K562 (cell line): Measurements from ENCODE around the gene CYTH1. TPM values are rescaled to one million over a fixed set of nuclear protein-coding genes. Genes with fewer than 3 reads are reported as not detected.

ENCODE experiments used
- ATAC-seq: fragments of 200-7000 bp; cut with Tn5 transposase; 3 replicates; pipeline ENCODE4 v1.9.1; 2020; ENCODE audit warnings: moderate library complexity
- BruUV-seq: library from RNA; stranded (reverse); fragments of 400-500 nt; replicated peaks from 2 replicates; lab custom pipeline; 2021; lab: Mats Ljungman, UMichigan
- CTCF ChIA-PET: fragments of 300-600 bp; formaldehyde crosslinking; extraction: SDS; loops from one replicate; lab custom pipeline; 2021; ENCODE audit warnings: low intra/inter-chr PET ratio; lab: Yijun Ruan, JAX
- POLR2A ChIA-PET: fragments of 300-600, 350-650 bp; sonication (Branson Sonifier 250); formaldehyde crosslinking; extraction: SDS; loops from one replicate; lab custom pipeline; 2021; ENCODE audit warnings: antibody characterized with exemption, inconsistent platforms; lab: Yijun Ruan, JAX
- DNase-seq, 4 experiments: peaks; one replicate each; pipeline versions ENCODE4 v3.0.0 to v3.0.0-alpha.2; 2011 to 2018; ENCODE audit warnings: low spot score in 3 of 4, mixed read lengths in 3 of 4; ENCODE audit errors: extremely low read depth in 1 of 4
- FAIRE-seq: peaks from 2 replicates; lab custom pipeline; 2011; peaks lifted over from hg19 to GRCh38; lab: Jason Lieb, UNC
- H2AFZ ChIP-seq: 2 replicates; pipeline ENCODE4 v1.6.0; 2011; ENCODE audit warnings: low read depth, low read length, control low read depth, inconsistent platforms
- H3K27ac ChIP-seq: fragments of 200-600 bp; 3 replicates; pipeline ENCODE4 v1.8.0; 2011; ENCODE audit warnings: low read depth, mild to moderate bottlenecking, control low read depth, inconsistent platforms, low read length, moderate library complexity, mixed read lengths; ENCODE audit errors: extremely low read depth
- H3K27me3 ChIP-seq, 2 experiments: fragments of 300-600 bp in 1 of 2; 2 replicates in 1 of 2; 3 replicates in 1 of 2; pipeline versions ENCODE4 v1.6.0 to v1.8.0; 2011; ENCODE audit warnings: inconsistent platforms in 2 of 2, low read length in 2 of 2, mild to moderate bottlenecking in 1 of 2, mixed read lengths in 1 of 2, moderate library complexity in 1 of 2; ENCODE audit not compliant: control insufficient read depth in 2 of 2, insufficient read depth in 2 of 2
- H3K36me3 ChIP-seq: fragments of 300-600 bp; 3 replicates; pipeline ENCODE4 v1.8.0; 2011; ENCODE audit warnings: mild to moderate bottlenecking, low read length, inconsistent platforms; ENCODE audit not compliant: control insufficient read depth, insufficient read depth
- H3K4me1 ChIP-seq, 2 experiments: fragments of 200-600 bp in 1 of 2; replicated peaks in 1 of 2; 2 replicates in 1 of 2; 3 replicates in 1 of 2; pipeline versions ENCODE4 v1.5.1 to v1.8.0; 2011; ENCODE audit warnings: inconsistent platforms in 2 of 2, low read length in 2 of 2, mild to moderate bottlenecking in 1 of 2, mixed read lengths in 1 of 2, moderate library complexity in 1 of 2; ENCODE audit not compliant: control insufficient read depth in 2 of 2, insufficient read depth in 2 of 2
- H3K4me2 ChIP-seq: 2 replicates; pipeline ENCODE4 v1.6.1; 2011; ENCODE audit warnings: low read length, control low read depth, inconsistent platforms, mixed read lengths; ENCODE audit not compliant: insufficient read depth
- H3K4me3 ChIP-seq: fragments of 200-600 bp; sonication (generic), shearing (Covaris generic); 2 replicates; pipeline ENCODE4 v1.5.1; 2016; ENCODE audit warnings: control low read depth, inconsistent platforms
- H3K79me2 ChIP-seq: fragments of 200-600 bp; 3 replicates; pipeline ENCODE4 v1.8.0; 2011; ENCODE audit warnings: low read length, inconsistent platforms; ENCODE audit not compliant: control insufficient read depth, insufficient read depth
- H3K9ac ChIP-seq, 2 experiments: 2 replicates each; pipeline versions ENCODE4 v1.6.0 to v1.6.1; 2011; ENCODE audit warnings: low read depth in 2 of 2, low read length in 2 of 2, control low read depth in 1 of 2, inconsistent platforms in 1 of 2, mild to moderate bottlenecking in 1 of 2, mixed read lengths in 1 of 2; ENCODE audit not compliant: insufficient read depth in 1 of 2
- H3K9me1 ChIP-seq: one replicate; pipeline ENCODE4 v1.6.0; 2011; ENCODE audit warnings: inconsistent platforms, mild to moderate bottlenecking, low read length, moderate library complexity; ENCODE audit not compliant: control insufficient read depth, insufficient read depth
- H3K9me3 ChIP-seq: replicated peaks from 2 replicates; pipeline ENCODE4 v1.5.1; 2011; ENCODE audit warnings: low read depth, low read length, inconsistent platforms; ENCODE audit not compliant: control insufficient read depth, insufficient read depth
- H4K20me1 ChIP-seq: replicated peaks from 2 replicates; pipeline ENCODE4 v1.6.1; 2011; ENCODE audit warnings: low read length, inconsistent platforms, mixed read lengths; ENCODE audit not compliant: control insufficient read depth, insufficient read depth
- CBFA2T2 ChIP-seq: fragments of 450-650 bp; conservative IDR thresholded peaks from 2 replicates; pipeline ENCODE4 v1.6.1; 2017; ENCODE audit warnings: mild to moderate bottlenecking
- ESRRB ChIP-seq: fragments of 250-450 bp; sonication (Bioruptor Pico); IDR thresholded peaks from 2 replicates; pipeline ENCODE4 v1.5.0; 2020; ENCODE audit warnings: mild to moderate bottlenecking, moderate library complexity, borderline replicate concordance
- HDGF ChIP-seq: fragments of 450-650 bp; IDR thresholded peaks from 2 replicates; pipeline ENCODE4 v1.6.1; 2016
- HNRNPH1 ChIP-seq: fragments of 200-400 bp; formaldehyde crosslinking; optimal IDR thresholded peaks from 2 replicates; pipeline ENCODE3; 2017; ENCODE audit warnings: low read depth, mild to moderate bottlenecking, low read length, moderate library complexity
- ILK ChIP-seq: fragments of 450-650 bp; IDR thresholded peaks from 2 replicates; pipeline ENCODE4 v1.6.1; 2016; ENCODE audit warnings: missing genetic modification characterization, low read depth, mild to moderate bottlenecking, missing compliant biosample characterization, moderate library complexity, borderline replicate concordance
- KDM1A ChIP-seq, 2 experiments: fragments of 450-650 bp; IDR thresholded peaks; 2 replicates each; pipeline ENCODE4 v1.6.1; 2016; ENCODE audit warnings: mild to moderate bottlenecking in 2 of 2
- SMARCB1 ChIP-seq: IDR thresholded peaks from 2 replicates; pipeline ENCODE4 v1.6.1; 2011; ENCODE audit warnings: improper control_type of control experiment, low read depth; ENCODE audit not compliant: insufficient read length
- TBP ChIP-seq: optimal IDR thresholded peaks from 2 replicates; pipeline ENCODE3; 2011; ENCODE audit warnings: low read depth, low read length, improper control_type of control experiment
- TCF7L2 ChIP-seq: fragments of 150-350 bp; IDR thresholded peaks from 2 replicates; pipeline ENCODE4 v1.6.1; 2016; ENCODE audit warnings: low read depth, mild to moderate bottlenecking, low read length, moderate library complexity
- TRIM24 ChIP-seq, 2 experiments: fragments of 450-650 bp; IDR thresholded peaks; 2 replicates each; pipeline ENCODE4 v1.6.1; 2016
- ZSCAN32 ChIP-seq: fragments of 450-650 bp; formaldehyde crosslinking; IDR thresholded peaks from 2 replicates; pipeline ENCODE4 v1.4.0; 2020; ENCODE audit warnings: mild to moderate bottlenecking, moderate library complexity
- WGBS: fragments of 100-300 bp; shearing (Covaris generic); methylation state at CpG from one replicate; pipeline ENCODE4 v1.1.6; 2016; ENCODE audit warnings: low coverage, mixed read lengths; ENCODE audit not compliant: insufficient coverage; ENCODE audit errors: missing lambda C conversion rate; 5-methylcytosine and 5-hydroxymethylcytosine counted together
- in situ Hi-C: fragments of 300-500 bp; cut with MboI; formaldehyde crosslinking; loops from 4 replicates; pipeline ENCODE4 v1.15.0; 2018; ENCODE audit warnings: inconsistent platforms, mixed read lengths
- intact Hi-C: fragments of 100-400 bp; cut with micrococcal nuclease; formaldehyde crosslinking; loops from 2 replicates; pipeline ENCODE4 v1.14.2; 2022
- polyA plus RNA-seq, 8 experiments: library from polyadenylated mRNA; depleted of rRNA in 4 of 8; stranded (reverse) in 5 of 8; unstranded in 3 of 8; fragments of >200 nt; fragmentation: Nextera tagmentation in 2 of 8; fragmentation: Illumina TruSeq in 1 of 8; extraction: Ambion mirVana in 2 of 8; extraction: Trizol in 1 of 8; gene quantifications; 2 replicates each; pipeline versions ENCODE4 v1.2.1 to v1.2.3, GENCODE V29; 2011 to 2014; ENCODE audit warnings: inconsistent platforms in 1 of 8, missing spikeins in 1 of 8
- total RNA-seq, 7 experiments: library from RNA; depleted of rRNA in 6 of 7; stranded (reverse); fragments of >200 nt in 6 of 7; fragmentation: Illumina TruSeq in 2 of 7; extraction: Trizol in 2 of 7; gene quantifications; 2 replicates each; pipeline versions ENCODE4 v1.2.1 to v1.2.3, GENCODE V29; 2011 to 2021; ENCODE audit warnings: low replicate concordance in 1 of 7
- TF ChIP-seq, protein P1 (sequence below): fragments of 450-650 bp; IDR thresholded peaks from 2 replicates; pipeline ENCODE4 v1.6.1; 2016; ENCODE audit warnings: borderline replicate concordance
- TF ChIP-seq, protein P2 (sequence below): fragments of 450-650 bp; IDR thresholded peaks from 2 replicates; pipeline ENCODE4 v1.6.1; 2018; ENCODE audit warnings: mild to moderate bottlenecking, low read depth; ENCODE audit not compliant: partially characterized antibody
- TF ChIP-seq, protein P3 (sequence below): sonication (generic); formaldehyde crosslinking; IDR thresholded peaks from 2 replicates; pipeline ENCODE4 v1.8.1; 2022; ENCODE audit warnings: missing genetic modification reagents

CYTH1 gene
- total and polyA plus RNA-seq, 9 of the 15 experiments (the other 6 are each of a cell fraction or from before 2014, with no cell fraction given): 0.52 to 27.7 (median 16.8) TPM

DNA sequence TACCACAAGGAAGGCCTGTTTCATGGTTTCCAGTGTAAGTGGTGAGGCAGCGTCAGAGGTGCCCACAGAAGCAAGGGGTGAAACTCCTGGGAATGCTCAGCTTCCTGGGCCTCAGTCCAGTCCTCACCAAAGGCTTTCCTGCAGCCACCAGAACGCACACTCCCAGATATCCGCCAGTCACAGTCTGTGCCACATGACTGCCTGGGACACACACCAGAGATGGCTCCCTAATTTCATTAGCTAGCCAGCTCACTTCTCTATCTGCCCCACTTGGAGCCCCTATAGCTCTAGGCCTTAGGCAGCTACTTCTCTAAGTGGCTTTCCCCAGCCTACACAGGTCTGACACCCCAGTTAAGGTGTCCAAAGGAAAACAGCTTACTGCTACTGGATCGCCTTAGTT is 77.0 kb downstream of the CYTH1 start:
- CTCF ChIA-PET: no interaction called here
- no peak for TF ChIP-seq ESRRB (CRISPR knock-in tag)
- no peak for TF ChIP-seq HNRNPH1
- TF ChIP-seq HDGF: no peak
- no peak for TF ChIP-seq ILK (tag)
- TF ChIP-seq, protein P1, sequence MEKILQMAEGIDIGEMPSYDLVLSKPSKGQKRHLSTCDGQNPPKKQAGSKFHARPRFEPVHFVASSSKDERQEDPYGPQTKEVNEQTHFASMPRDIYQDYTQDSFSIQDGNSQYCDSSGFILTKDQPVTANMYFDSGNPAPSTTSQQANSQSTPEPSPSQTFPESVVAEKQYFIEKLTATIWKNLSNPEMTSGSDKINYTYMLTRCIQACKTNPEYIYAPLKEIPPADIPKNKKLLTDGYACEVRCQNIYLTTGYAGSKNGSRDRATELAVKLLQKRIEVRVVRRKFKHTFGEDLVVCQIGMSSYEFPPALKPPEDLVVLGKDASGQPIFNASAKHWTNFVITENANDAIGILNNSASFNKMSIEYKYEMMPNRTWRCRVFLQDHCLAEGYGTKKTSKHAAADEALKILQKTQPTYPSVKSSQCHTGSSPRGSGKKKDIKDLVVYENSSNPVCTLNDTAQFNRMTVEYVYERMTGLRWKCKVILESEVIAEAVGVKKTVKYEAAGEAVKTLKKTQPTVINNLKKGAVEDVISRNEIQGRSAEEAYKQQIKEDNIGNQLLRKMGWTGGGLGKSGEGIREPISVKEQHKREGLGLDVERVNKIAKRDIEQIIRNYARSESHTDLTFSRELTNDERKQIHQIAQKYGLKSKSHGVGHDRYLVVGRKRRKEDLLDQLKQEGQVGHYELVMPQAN: no peak
- TF ChIP-seq ZSCAN32: no peak
- no peak for TF ChIP-seq KDM1A (IDR thresholded peaks at IDR 0.05)
- TF ChIP-seq TBP: no peak
- TF ChIP-seq, protein P2, sequence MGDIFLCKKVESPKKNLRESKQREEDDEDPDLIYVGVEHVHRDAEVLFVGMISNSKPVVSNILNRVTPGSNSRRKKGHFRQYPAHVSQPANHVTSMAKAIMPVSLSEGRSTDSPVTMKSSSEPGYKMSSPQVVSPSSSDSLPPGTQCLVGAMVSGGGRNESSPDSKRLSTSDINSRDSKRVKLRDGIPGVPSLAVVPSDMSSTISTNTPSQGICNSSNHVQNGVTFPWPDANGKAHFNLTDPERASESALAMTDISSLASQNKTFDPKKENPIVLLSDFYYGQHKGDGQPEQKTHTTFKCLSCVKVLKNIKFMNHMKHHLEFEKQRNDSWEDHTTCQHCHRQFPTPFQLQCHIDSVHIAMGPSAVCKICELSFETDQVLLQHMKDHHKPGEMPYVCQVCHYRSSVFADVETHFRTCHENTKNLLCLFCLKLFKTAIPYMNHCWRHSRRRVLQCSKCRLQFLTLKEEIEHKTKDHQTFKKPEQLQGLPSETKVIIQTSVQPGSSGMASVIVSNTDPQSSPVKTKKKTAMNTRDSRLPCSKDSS: no peak
- TF ChIP-seq CBFA2T2: no peak
- TF ChIP-seq TRIM24 (IDR thresholded peaks at IDR 0.05): no peak
- no peak for TF ChIP-seq TCF7L2
- TF ChIP-seq, protein P3, sequence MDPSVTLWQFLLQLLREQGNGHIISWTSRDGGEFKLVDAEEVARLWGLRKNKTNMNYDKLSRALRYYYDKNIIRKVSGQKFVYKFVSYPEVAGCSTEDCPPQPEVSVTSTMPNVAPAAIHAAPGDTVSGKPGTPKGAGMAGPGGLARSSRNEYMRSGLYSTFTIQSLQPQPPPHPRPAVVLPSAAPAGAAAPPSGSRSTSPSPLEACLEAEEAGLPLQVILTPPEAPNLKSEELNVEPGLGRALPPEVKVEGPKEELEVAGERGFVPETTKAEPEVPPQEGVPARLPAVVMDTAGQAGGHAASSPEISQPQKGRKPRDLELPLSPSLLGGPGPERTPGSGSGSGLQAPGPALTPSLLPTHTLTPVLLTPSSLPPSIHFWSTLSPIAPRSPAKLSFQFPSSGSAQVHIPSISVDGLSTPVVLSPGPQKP (CRISPR knock-in tag): no peak
- no peak for TF ChIP-seq SMARCB1
- no peak for ATAC-seq
- no peaks in the 10 kb centered on the region for H3K9me1 ChIP-seq
- peaks cover 5 to 16% of the 10 kb centered on the region in 2 experiments; a peak in 4 of 5 replicates for H3K4me1 ChIP-seq
- POLR2A ChIA-PET: no interaction called here
- 0 out of 3 replicates have a peak, but pooled peaks cover 3% of the 10 kb centered on the region for H3K79me2 ChIP-seq
- H3K36me3 ChIP-seq: peaks cover 35% of the 10 kb centered on the region; the same call in 1 of the 3 replicates
- H2AFZ ChIP-seq: no peak overlapping the region
- in situ Hi-C loops (no loop called here), intact Hi-C loops (loop anchor here (5.0 to 10.0 kb wide), 2 partner anchors 208 to 260 kb away; no protein-coding TSS in a partner anchor)
- no peak overlapping the region for H3K27ac ChIP-seq
- no peak overlapping the region for H3K4me2 ChIP-seq
- no peak overlapping the region for H3K9ac ChIP-seq
- H3K4me3 ChIP-seq: no peak overlapping the region
- WGBS: 98% methylated on average over 4 of the region's 4 CpGs
- FAIRE-seq: no peak
- H3K27me3 ChIP-seq: no peaks in the 10 kb centered on the region
- DNase-seq: no peak
- no peaks in the 10 kb centered on the region for H3K9me3 ChIP-seq
- BruUV-seq: no TSS peak
- peaks cover 12% of the 10 kb centered on the region; the same call in 1 of the 2 replicates for H4K20me1 ChIP-seq
